HL-60 (cell line): Measurements from ENCODE around the gene CDYL2.

Experiments used
- GABPA ChIP-seq: IDR thresholded peaks from 2 replicates; pipeline ENCODE4 v1.6.1; 2012; ENCODE audit warnings: low read depth
- POLR2AphosphoS5 ChIP-seq: IDR thresholded peaks from 2 replicates; pipeline ENCODE4 v1.6.1; 2012; ENCODE audit warnings: low read depth
- TF ChIP-seq, protein P1 (sequence below): IDR thresholded peaks from one replicate; pipeline ENCODE4 v1.5.1; 2011; ENCODE audit warnings: low read length, control low read depth, inconsistent platforms; ENCODE audit not compliant: insufficient read depth
- TF ChIP-seq, protein P2 (sequence below): IDR thresholded peaks from 2 replicates; pipeline ENCODE4 v1.6.1; 2012; ENCODE audit warnings: low read depth; ENCODE audit not compliant: insufficient replicate concordance

DNA sequence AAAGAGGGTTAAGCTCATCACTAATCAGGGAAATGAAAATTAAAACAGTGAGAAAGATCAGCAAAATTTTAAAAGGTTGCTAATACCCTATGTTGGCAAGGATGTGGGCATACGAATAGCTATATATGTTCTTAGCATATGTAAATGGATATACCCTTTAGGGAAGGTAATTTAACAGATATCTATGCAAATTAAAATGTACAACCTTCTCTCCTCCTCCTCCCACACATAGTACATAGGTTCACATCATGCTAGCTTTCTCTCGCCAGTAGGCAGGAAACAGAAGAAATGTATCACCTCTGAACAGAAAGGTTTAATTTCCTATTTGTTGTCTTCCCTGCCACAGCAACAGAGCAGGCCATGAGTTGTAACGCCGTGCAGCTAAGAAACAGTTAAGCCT is 103.8 kb downstream of the CDYL2 start:
- TF ChIP-seq, protein P1, sequence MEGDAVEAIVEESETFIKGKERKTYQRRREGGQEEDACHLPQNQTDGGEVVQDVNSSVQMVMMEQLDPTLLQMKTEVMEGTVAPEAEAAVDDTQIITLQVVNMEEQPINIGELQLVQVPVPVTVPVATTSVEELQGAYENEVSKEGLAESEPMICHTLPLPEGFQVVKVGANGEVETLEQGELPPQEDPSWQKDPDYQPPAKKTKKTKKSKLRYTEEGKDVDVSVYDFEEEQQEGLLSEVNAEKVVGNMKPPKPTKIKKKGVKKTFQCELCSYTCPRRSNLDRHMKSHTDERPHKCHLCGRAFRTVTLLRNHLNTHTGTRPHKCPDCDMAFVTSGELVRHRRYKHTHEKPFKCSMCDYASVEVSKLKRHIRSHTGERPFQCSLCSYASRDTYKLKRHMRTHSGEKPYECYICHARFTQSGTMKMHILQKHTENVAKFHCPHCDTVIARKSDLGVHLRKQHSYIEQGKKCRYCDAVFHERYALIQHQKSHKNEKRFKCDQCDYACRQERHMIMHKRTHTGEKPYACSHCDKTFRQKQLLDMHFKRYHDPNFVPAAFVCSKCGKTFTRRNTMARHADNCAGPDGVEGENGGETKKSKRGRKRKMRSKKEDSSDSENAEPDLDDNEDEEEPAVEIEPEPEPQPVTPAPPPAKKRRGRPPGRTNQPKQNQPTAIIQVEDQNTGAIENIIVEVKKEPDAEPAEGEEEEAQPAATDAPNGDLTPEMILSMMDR, result no peak
- TF ChIP-seq POLR2AphosphoS5, result no peak
- TF ChIP-seq, protein P2, sequence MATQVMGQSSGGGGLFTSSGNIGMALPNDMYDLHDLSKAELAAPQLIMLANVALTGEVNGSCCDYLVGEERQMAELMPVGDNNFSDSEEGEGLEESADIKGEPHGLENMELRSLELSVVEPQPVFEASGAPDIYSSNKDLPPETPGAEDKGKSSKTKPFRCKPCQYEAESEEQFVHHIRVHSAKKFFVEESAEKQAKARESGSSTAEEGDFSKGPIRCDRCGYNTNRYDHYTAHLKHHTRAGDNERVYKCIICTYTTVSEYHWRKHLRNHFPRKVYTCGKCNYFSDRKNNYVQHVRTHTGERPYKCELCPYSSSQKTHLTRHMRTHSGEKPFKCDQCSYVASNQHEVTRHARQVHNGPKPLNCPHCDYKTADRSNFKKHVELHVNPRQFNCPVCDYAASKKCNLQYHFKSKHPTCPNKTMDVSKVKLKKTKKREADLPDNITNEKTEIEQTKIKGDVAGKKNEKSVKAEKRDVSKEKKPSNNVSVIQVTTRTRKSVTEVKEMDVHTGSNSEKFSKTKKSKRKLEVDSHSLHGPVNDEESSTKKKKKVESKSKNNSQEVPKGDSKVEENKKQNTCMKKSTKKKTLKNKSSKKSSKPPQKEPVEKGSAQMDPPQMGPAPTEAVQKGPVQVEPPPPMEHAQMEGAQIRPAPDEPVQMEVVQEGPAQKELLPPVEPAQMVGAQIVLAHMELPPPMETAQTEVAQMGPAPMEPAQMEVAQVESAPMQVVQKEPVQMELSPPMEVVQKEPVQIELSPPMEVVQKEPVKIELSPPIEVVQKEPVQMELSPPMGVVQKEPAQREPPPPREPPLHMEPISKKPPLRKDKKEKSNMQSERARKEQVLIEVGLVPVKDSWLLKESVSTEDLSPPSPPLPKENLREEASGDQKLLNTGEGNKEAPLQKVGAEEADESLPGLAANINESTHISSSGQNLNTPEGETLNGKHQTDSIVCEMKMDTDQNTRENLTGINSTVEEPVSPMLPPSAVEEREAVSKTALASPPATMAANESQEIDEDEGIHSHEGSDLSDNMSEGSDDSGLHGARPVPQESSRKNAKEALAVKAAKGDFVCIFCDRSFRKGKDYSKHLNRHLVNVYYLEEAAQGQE, result no peak
- no peak for TF ChIP-seq GABPA
